GM23338 (cell line): Measurements from ENCODE around the gene CENPP. TPM values are rescaled to one million over a fixed set of nuclear protein-coding genes. Genes with fewer than 3 reads are reported as not detected.

Source experiments
- ATAC-seq: fragments of 200-7000 bp; cut with Tn5 transposase; 3 replicates; pipeline ENCODE4 v1.9.1; 2020
- DNase-seq: peaks from one replicate; pipeline ENCODE4 v3.0.0-alpha.2; 2015; ENCODE audit warnings: low spot score
- H2AFZ ChIP-seq: fragments of 200-600 bp; sonication (generic); 2 replicates; pipeline ENCODE4 v1.8.0; 2016; ENCODE audit warnings: antibody characterized with exemption, mild to moderate bottlenecking, moderate library complexity
- H3F3A ChIP-seq: fragments of 200-600 bp; sonication (generic); replicated peaks from 2 replicates; pipeline ENCODE4 v1.8.0; 2017; ENCODE audit warnings: antibody characterized with exemption, mixed run types, low read depth
- H3K27ac ChIP-seq: fragments of 200-600 bp; sonication (generic); 2 replicates; pipeline ENCODE4 v1.6.1; 2016; ENCODE audit warnings: low read depth
- H3K27me3 ChIP-seq: fragments of 200-600 bp; sonication (generic); 2 replicates; pipeline ENCODE4 v1.8.0; 2016; ENCODE audit warnings: mild to moderate bottlenecking, mixed run types, moderate library complexity; ENCODE audit not compliant: insufficient read depth
- H3K36me3 ChIP-seq: fragments of 200-600 bp; sonication (generic); 2 replicates; pipeline ENCODE4 v1.8.0; 2016; ENCODE audit warnings: mild to moderate bottlenecking; ENCODE audit not compliant: insufficient read depth
- H3K4me1 ChIP-seq: fragments of 200-600 bp; sonication (generic); 2 replicates; pipeline ENCODE4 v1.8.0; 2016; ENCODE audit warnings: mild to moderate bottlenecking, moderate library complexity; ENCODE audit not compliant: insufficient read depth
- H3K4me2 ChIP-seq: fragments of 200-600 bp; sonication (generic); 2 replicates; pipeline ENCODE4 v1.7.1; 2017; ENCODE audit warnings: mixed run types
- H3K4me3 ChIP-seq: fragments of 200-600 bp; sonication (generic); 2 replicates; pipeline ENCODE4 v1.6.1; 2016; ENCODE audit warnings: mixed run types
- H3K79me2 ChIP-seq: fragments of 200-600 bp; sonication (generic); replicated peaks from 2 replicates; pipeline ENCODE4 v1.8.0; 2017; ENCODE audit warnings: mild to moderate bottlenecking; ENCODE audit not compliant: insufficient read depth
- H3K9me2 ChIP-seq: fragments of 200-600 bp; sonication (generic); 2 replicates; pipeline ENCODE4 v1.8.0; 2017; ENCODE audit not compliant: insufficient read depth
- H4K20me1 ChIP-seq: fragments of 200-600 bp; sonication (generic); replicated peaks from 2 replicates; pipeline ENCODE4 v1.8.0; 2017; ENCODE audit warnings: mild to moderate bottlenecking; ENCODE audit not compliant: insufficient read depth
- H3K27ac Mint-ChIP-seq: 2 replicates; pipeline ENCODE4 v1.8.0; 2020; ENCODE audit warnings: inconsistent platforms, mild to moderate bottlenecking, moderate library complexity, mixed read lengths
- H3K27me3 Mint-ChIP-seq: 3 replicates; pipeline ENCODE4 v1.8.0; 2022; ENCODE audit warnings: low read depth, mild to moderate bottlenecking, moderate library complexity, mixed read lengths, inconsistent platforms; ENCODE audit not compliant: insufficient read depth, poor library complexity
- H3K36me3 Mint-ChIP-seq: 3 replicates; pipeline ENCODE4 v1.8.0; 2021; ENCODE audit warnings: low read depth, mild to moderate bottlenecking, inconsistent platforms, moderate library complexity, mixed read lengths
- H3K4me1 Mint-ChIP-seq: 3 replicates; pipeline ENCODE4 v1.8.0; 2020; ENCODE audit warnings: mild to moderate bottlenecking, inconsistent platforms, mixed read lengths
- H3K4me3 Mint-ChIP-seq: 3 replicates; pipeline ENCODE4 v1.8.0; 2021; ENCODE audit warnings: moderate library complexity, mild to moderate bottlenecking, inconsistent platforms, mixed read lengths
- H3K9me3 Mint-ChIP-seq: 3 replicates; pipeline ENCODE4 v1.8.0; 2020; ENCODE audit warnings: moderate library complexity, mild to moderate bottlenecking, inconsistent platforms, mixed read lengths
- CREB1 ChIP-seq: fragments of 250-450 bp; sonication (Bioruptor Pico); IDR thresholded peaks from 2 replicates; pipeline ENCODE4 v1.5.0; 2020; ENCODE audit warnings: low read depth, mild to moderate bottlenecking, moderate library complexity
- CTCF ChIP-seq, 2 experiments: fragments of 200-600 bp in 1 of 2; sonication (generic) in 1 of 2; conservative IDR thresholded peaks; 2 replicates each; pipeline versions ENCODE4 v1.5.1 to v1.6.1; 2016 to 2017; ENCODE audit warnings: antibody characterized with exemption in 2 of 2, low read depth in 2 of 2, mild to moderate bottlenecking in 2 of 2, moderate library complexity in 1 of 2
- ETS1 ChIP-seq: IDR thresholded peaks from 2 replicates; pipeline ENCODE4 v1.6.1; 2016; ENCODE audit warnings: antibody characterized with exemption
- EZH2 ChIP-seq: fragments of 200-600 bp; sonication (generic); IDR thresholded peaks from one replicate; pipeline ENCODE4 v1.8.0; 2017; ENCODE audit warnings: antibody characterized with exemption, mild to moderate bottlenecking, low read depth; ENCODE audit not compliant: unreplicated experiment
- EZH2phosphoT487 ChIP-seq: fragments of 200-600 bp; sonication (generic); IDR thresholded peaks from one replicate; pipeline ENCODE4 v1.8.1; 2018; ENCODE audit warnings: antibody characterized with exemption; ENCODE audit not compliant: unreplicated experiment
- JUNB ChIP-seq: IDR thresholded peaks from one replicate; pipeline ENCODE4 v1.6.1; 2016; ENCODE audit warnings: antibody characterized with exemption; ENCODE audit not compliant: unreplicated experiment
- NANOG ChIP-seq: IDR thresholded peaks from 2 replicates; pipeline ENCODE4 v1.6.1; 2016; ENCODE audit warnings: antibody characterized with exemption, borderline replicate concordance
- POLR2AphosphoS5 ChIP-seq: IDR thresholded peaks from 2 replicates; pipeline ENCODE4 v1.6.1; 2016; ENCODE audit warnings: antibody characterized with exemption, low read depth
- STAT1 ChIP-seq: IDR thresholded peaks from one replicate; pipeline ENCODE4 v1.6.1; 2016; ENCODE audit warnings: antibody characterized with exemption; ENCODE audit not compliant: unreplicated experiment
- ZNF114 ChIP-seq: fragments of 250-450 bp; sonication (Bioruptor Pico); IDR thresholded peaks from 2 replicates; pipeline ENCODE4 v1.5.0; 2020; ENCODE audit warnings: mild to moderate bottlenecking, moderate library complexity
- ZNF331 ChIP-seq: fragments of 250-450 bp; sonication (Bioruptor Pico); IDR thresholded peaks from 2 replicates; pipeline ENCODE4 v1.5.0; 2020; ENCODE audit warnings: low read depth, mild to moderate bottlenecking, moderate library complexity
- polyA plus RNA-seq: library from polyadenylated mRNA; unstranded; fragments of >200 nt; fragmentation: Nextera tagmentation; extraction: Ambion mirVana; gene quantifications from 2 replicates; pipeline ENCODE4 v1.2.1, GENCODE V29; 2016
- total RNA-seq: library from RNA; depleted of rRNA; stranded (reverse); fragments of >200 nt; shearing (Covaris generic); gene quantifications from 2 replicates; pipeline ENCODE4 v1.2.3, GENCODE V29; 2014
- TF ChIP-seq, protein P1 (sequence below): IDR thresholded peaks from one replicate; pipeline ENCODE4 v1.6.1; 2018; ENCODE audit warnings: antibody characterized with exemption; ENCODE audit not compliant: unreplicated experiment
- TF ChIP-seq, protein P2 (sequence below): fragments of 250-450 bp; sonication (Bioruptor Pico); IDR thresholded peaks from 2 replicates; pipeline ENCODE4 v1.5.0; 2020; ENCODE audit warnings: mild to moderate bottlenecking, moderate library complexity

Gene CENPP
- total and polyA plus RNA-seq, 2 experiments from 2014 or later: 11.0 to 12.6 TPM

DNA sequence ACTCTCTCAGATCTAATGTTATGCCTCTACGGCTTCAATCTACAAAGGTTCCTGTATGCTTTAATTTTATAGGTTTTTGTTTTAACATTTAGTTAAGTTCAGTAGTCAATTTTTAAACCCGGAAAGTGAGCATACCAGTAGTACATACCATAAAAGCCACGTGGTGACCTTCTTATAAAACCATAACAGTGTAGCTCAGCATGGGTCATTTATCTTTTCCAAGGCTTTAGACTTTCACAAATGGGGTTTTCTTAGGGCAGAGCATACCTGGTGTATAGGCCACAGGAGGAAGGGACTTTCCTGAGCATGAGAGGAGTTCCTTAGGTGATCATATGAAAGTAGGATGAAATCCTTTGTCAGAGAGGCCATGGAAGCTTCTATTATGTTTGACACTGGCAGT is 186.9 kb downstream of the CENPP start:
- Histone ChIP-seq H3K27ac (no peak overlapping the region), H2AFZ (no peak overlapping the region), H3K9me2 (no peaks in the 10 kb centered on the region), H3K27me3 (no peaks in the 10 kb centered on the region), H3K4me2 (no peak overlapping the region), H3K4me1 (peaks cover 7% of the 10 kb centered on the region; the same call in 1 of the 2 replicates), H3K36me3 (no peaks in the 10 kb centered on the region), H3F3A (no peaks in the 10 kb centered on the region), H3K79me2 (no peaks in the 10 kb centered on the region), H3K4me3 (no peak overlapping the region), H4K20me1 (no peaks in the 10 kb centered on the region)
- DNase-seq: no peak
- H3K4me1 Mint-ChIP-seq: peaks cover 9% of the 10 kb centered on the region
- TF ChIP-seq ETS1 (no peak), POLR2AphosphoS5 (no peak), NANOG (no peak), ZNF114 (CRISPR knock-in tag) (no peak), ZNF331 (CRISPR knock-in tag) (no peak), EZH2 (no peak), EZH2phosphoT487 (no peak), CTCF (conservative IDR thresholded peaks at IDR 0.05; ENCODE audit: low read depth in 2 of 2) (no peak), JUNB (no peak), CREB1 (no peak), STAT1 (no peak)
- TF ChIP-seq, protein P1, sequence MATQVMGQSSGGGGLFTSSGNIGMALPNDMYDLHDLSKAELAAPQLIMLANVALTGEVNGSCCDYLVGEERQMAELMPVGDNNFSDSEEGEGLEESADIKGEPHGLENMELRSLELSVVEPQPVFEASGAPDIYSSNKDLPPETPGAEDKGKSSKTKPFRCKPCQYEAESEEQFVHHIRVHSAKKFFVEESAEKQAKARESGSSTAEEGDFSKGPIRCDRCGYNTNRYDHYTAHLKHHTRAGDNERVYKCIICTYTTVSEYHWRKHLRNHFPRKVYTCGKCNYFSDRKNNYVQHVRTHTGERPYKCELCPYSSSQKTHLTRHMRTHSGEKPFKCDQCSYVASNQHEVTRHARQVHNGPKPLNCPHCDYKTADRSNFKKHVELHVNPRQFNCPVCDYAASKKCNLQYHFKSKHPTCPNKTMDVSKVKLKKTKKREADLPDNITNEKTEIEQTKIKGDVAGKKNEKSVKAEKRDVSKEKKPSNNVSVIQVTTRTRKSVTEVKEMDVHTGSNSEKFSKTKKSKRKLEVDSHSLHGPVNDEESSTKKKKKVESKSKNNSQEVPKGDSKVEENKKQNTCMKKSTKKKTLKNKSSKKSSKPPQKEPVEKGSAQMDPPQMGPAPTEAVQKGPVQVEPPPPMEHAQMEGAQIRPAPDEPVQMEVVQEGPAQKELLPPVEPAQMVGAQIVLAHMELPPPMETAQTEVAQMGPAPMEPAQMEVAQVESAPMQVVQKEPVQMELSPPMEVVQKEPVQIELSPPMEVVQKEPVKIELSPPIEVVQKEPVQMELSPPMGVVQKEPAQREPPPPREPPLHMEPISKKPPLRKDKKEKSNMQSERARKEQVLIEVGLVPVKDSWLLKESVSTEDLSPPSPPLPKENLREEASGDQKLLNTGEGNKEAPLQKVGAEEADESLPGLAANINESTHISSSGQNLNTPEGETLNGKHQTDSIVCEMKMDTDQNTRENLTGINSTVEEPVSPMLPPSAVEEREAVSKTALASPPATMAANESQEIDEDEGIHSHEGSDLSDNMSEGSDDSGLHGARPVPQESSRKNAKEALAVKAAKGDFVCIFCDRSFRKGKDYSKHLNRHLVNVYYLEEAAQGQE: no peak
- TF ChIP-seq, protein P2, sequence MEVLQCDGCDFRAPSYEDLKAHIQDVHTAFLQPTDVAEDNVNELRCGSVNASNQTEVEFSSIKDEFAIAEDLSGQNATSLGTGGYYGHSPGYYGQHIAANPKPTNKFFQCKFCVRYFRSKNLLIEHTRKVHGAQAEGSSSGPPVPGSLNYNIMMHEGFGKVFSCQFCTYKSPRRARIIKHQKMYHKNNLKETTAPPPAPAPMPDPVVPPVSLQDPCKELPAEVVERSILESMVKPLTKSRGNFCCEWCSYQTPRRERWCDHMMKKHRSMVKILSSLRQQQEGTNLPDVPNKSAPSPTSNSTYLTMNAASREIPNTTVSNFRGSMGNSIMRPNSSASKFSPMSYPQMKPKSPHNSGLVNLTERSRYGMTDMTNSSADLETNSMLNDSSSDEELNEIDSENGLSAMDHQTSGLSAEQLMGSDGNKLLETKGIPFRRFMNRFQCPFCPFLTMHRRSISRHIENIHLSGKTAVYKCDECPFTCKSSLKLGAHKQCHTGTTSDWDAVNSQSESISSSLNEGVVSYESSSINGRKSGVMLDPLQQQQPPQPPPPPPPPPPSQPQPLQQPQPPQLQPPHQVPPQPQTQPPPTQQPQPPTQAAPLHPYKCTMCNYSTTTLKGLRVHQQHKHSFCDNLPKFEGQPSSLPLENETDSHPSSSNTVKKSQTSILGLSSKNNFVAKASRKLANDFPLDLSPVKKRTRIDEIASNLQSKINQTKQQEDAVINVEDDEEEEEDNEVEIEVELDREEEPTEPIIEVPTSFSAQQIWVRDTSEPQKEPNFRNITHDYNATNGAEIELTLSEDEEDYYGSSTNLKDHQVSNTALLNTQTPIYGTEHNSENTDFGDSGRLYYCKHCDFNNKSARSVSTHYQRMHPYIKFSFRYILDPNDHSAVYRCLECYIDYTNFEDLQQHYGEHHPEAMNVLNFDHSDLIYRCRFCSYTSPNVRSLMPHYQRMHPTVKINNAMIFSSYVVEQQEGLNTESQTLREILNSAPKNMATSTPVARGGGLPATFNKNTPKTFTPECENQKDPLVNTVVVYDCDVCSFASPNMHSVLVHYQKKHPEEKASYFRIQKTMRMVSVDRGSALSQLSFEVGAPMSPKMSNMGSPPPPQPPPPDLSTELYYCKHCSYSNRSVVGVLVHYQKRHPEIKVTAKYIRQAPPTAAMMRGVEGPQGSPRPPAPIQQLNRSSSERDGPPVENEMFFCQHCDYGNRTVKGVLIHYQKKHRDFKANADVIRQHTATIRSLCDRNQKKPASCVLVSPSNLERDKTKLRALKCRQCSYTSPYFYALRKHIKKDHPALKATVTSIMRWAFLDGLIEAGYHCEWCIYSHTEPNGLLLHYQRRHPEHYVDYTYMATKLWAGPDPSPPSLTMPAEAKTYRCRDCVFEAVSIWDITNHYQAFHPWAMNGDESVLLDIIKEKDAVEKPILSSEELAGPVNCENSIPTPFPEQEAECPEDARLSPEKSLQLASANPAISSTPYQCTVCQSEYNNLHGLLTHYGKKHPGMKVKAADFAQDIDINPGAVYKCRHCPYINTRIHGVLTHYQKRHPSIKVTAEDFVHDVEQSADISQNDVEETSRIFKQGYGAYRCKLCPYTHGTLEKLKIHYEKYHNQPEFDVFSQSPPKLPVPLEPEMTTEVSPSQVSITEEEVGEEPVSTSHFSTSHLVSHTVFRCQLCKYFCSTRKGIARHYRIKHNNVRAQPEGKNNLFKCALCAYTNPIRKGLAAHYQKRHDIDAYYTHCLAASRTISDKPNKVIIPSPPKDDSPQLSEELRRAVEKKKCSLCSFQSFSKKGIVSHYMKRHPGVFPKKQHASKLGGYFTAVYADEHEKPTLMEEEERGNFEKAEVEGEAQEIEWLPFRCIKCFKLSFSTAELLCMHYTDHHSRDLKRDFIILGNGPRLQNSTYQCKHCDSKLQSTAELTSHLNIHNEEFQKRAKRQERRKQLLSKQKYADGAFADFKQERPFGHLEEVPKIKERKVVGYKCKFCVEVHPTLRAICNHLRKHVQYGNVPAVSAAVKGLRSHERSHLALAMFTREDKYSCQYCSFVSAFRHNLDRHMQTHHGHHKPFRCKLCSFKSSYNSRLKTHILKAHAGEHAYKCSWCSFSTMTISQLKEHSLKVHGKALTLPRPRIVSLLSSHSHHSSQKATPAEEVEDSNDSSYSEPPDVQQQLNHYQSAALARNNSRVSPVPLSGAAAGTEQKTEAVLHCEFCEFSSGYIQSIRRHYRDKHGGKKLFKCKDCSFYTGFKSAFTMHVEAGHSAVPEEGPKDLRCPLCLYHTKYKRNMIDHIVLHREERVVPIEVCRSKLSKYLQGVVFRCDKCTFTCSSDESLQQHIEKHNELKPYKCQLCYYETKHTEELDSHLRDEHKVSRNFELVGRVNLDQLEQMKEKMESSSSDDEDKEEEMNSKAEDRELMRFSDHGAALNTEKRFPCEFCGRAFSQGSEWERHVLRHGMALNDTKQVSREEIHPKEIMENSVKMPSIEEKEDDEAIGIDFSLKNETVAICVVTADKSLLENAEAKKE: no peak
- no peaks in the 10 kb centered on the region for H3K9me3 Mint-ChIP-seq
- ATAC-seq: no peak
- peaks cover 10% of the 10 kb centered on the region for H3K27me3 Mint-ChIP-seq
- H3K36me3 Mint-ChIP-seq: no peaks in the 10 kb centered on the region
- no peak overlapping the region for H3K4me3 Mint-ChIP-seq
- no peak overlapping the region for H3K27ac Mint-ChIP-seq
